IPS-18a (cell line): Measurements from ENCODE around the gene NEGR1.

ENCODE experiments used
- H3K27ac ChIP-seq: one replicate; pipeline ENCODE4 v1.5.1; 2013; ENCODE audit warnings: low read length
- H3K27me3 ChIP-seq: one replicate; pipeline ENCODE4 v1.6.1; 2013; ENCODE audit warnings: mild to moderate bottlenecking, low read length; ENCODE audit not compliant: control insufficient read depth, insufficient read depth
- H3K36me3 ChIP-seq: one replicate; pipeline ENCODE4 v1.6.1; 2013; ENCODE audit warnings: low read depth, low read length; ENCODE audit not compliant: control insufficient read depth
- H3K4me1 ChIP-seq: one replicate; pipeline ENCODE4 v1.6.1; 2013; ENCODE audit warnings: low read depth, low read length; ENCODE audit not compliant: control insufficient read depth
- H3K4me3 ChIP-seq: one replicate; pipeline ENCODE4 v1.5.1; 2013; ENCODE audit warnings: low read length
- H3K9ac ChIP-seq: one replicate; pipeline ENCODE4 v1.6.1; 2013; ENCODE audit warnings: mild to moderate bottlenecking, low read length, moderate library complexity
- H3K9me3 ChIP-seq: one replicate; pipeline ENCODE4 v1.6.1; 2013; ENCODE audit warnings: low read depth, low read length; ENCODE audit not compliant: control insufficient read depth

NEGR1 gene

GRCh38 chr1:72178266-72178665 lies 104.1 kb downstream of the NEGR1 start:
- Histone ChIP-seq H3K27me3 (no peaks in the 10 kb centered on the region), H3K27ac (no peak overlapping the region), H3K9ac (no peak overlapping the region), H3K4me1 (no peaks in the 10 kb centered on the region), H3K36me3 (no peaks in the 10 kb centered on the region), H3K4me3 (no peak overlapping the region), H3K9me3 (no peaks in the 10 kb centered on the region)

- no peaks in the 10 kb centered on the region for H3K36me3 ChIP-seq
- no peak overlapping the region for H3K27ac ChIP-seq
- H3K9ac ChIP-seq: no peak overlapping the region
- H3K4me3 ChIP-seq: no peak overlapping the region
- no peaks in the 10 kb centered on the region for H3K27me3 ChIP-seq
- no peaks in the 10 kb centered on the region for H3K4me1 ChIP-seq
- H3K9me3 ChIP-seq: no peaks in the 10 kb centered on the region
Observed at GRCh38 chr1:72177711-72178110, 104.6 kb downstream of the NEGR1 start.

GRCh38 chr1:72170246-72170645 lies 112.1 kb downstream of the NEGR1 start:
- Histone ChIP-seq H3K4me1 (no peaks in the 10 kb centered on the region), H3K27me3 (no peaks in the 10 kb centered on the region), H3K27ac (no peak overlapping the region), H3K9me3 (no peaks in the 10 kb centered on the region), H3K36me3 (no peaks in the 10 kb centered on the region), H3K9ac (no peak overlapping the region), H3K4me3 (no peak overlapping the region)

- Histone ChIP-seq H3K4me3 (no peak overlapping the region), H3K27ac (no peak overlapping the region), H3K27me3 (no peaks in the 10 kb centered on the region), H3K9me3 (no peaks in the 10 kb centered on the region), H3K9ac (no peak overlapping the region), H3K36me3 (no peaks in the 10 kb centered on the region), H3K4me1 (no peaks in the 10 kb centered on the region)
Observed at GRCh38 chr1:72166426-72166825, 115.9 kb downstream of the NEGR1 start.

GRCh38 chr1:72150508-72150907 lies 131.8 kb downstream of the NEGR1 start:
- H3K9me3 ChIP-seq: no peaks in the 10 kb centered on the region
- H3K4me1 ChIP-seq: no peaks in the 10 kb centered on the region
- H3K36me3 ChIP-seq: no peaks in the 10 kb centered on the region
- H3K27me3 ChIP-seq: no peaks in the 10 kb centered on the region
- H3K9ac ChIP-seq: no peak overlapping the region
- H3K27ac ChIP-seq: no peak overlapping the region
- H3K4me3 ChIP-seq: no peak overlapping the region

- H3K36me3 ChIP-seq: no peaks in the 10 kb centered on the region
- no peak overlapping the region for H3K27ac ChIP-seq
- H3K9ac ChIP-seq: no peak overlapping the region
- no peaks in the 10 kb centered on the region for H3K27me3 ChIP-seq
- H3K4me3 ChIP-seq: no peak overlapping the region
- no peaks in the 10 kb centered on the region for H3K4me1 ChIP-seq
- H3K9me3 ChIP-seq: no peaks in the 10 kb centered on the region
Observed at GRCh38 chr1:72141875-72142274, 140.5 kb downstream of the NEGR1 start.

- no peak overlapping the region for H3K27ac ChIP-seq
- no peak overlapping the region for H3K9ac ChIP-seq
- H3K36me3 ChIP-seq: no peaks in the 10 kb centered on the region
- no peaks in the 10 kb centered on the region for H3K4me1 ChIP-seq
- H3K4me3 ChIP-seq: no peak overlapping the region
- H3K27me3 ChIP-seq: no peaks in the 10 kb centered on the region
- H3K9me3 ChIP-seq: no peaks in the 10 kb centered on the region
Observed at GRCh38 chr1:72140222-72140621, 142.1 kb downstream of the NEGR1 start.

DNA sequence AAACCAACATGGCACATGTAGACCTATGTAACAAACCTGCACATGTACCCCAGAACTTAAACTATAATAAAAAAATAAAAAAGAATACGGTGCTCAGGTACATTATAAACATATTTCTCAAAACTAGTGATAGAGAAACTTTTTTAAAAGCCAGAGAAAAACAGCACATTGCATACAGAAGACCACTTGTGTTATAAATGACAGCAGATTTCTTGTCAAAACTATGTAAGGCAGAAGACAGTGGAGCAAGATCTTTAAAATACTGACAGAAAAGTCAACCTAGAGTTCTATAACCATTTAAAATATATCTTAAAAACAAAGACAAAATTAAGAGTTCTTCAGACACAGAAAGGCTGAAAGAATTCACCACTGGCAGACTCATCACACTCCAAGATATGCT lies 144.7 kb downstream of the NEGR1 start:
- H3K9me3 ChIP-seq: no peaks in the 10 kb centered on the region
- no peaks in the 10 kb centered on the region for H3K36me3 ChIP-seq
- no peaks in the 10 kb centered on the region for H3K27me3 ChIP-seq
- no peak overlapping the region for H3K4me3 ChIP-seq
- H3K9ac ChIP-seq: no peak overlapping the region
- no peaks in the 10 kb centered on the region for H3K4me1 ChIP-seq
- no peak overlapping the region for H3K27ac ChIP-seq

GRCh38 chr1:72129869-72130268 lies 152.5 kb downstream of the NEGR1 start:
- no peaks in the 10 kb centered on the region for H3K36me3 ChIP-seq

GRCh38 chr1:72122099-72122880 lies 160.0 kb downstream of the NEGR1 start:
- Histone ChIP-seq H3K4me3 (no peak overlapping the region), H3K9ac (no peak overlapping the region), H3K27me3 (no peaks in the 10 kb centered on the region), H3K36me3 (no peaks in the 10 kb centered on the region), H3K27ac (no peak overlapping the region), H3K9me3 (no peaks in the 10 kb centered on the region), H3K4me1 (no peaks in the 10 kb centered on the region)

More at GRCh38 chr1:72129869-72130268, 152.5 kb downstream of the NEGR1 start:
- H3K4me1 ChIP-seq: no peaks in the 10 kb centered on the region
- no peak overlapping the region for H3K4me3 ChIP-seq
- H3K9ac ChIP-seq: no peak overlapping the region
- H3K9me3 ChIP-seq: no peaks in the 10 kb centered on the region
- H3K27ac ChIP-seq: no peak overlapping the region
- H3K27me3 ChIP-seq: no peaks in the 10 kb centered on the region

- H3K36me3 ChIP-seq: no peaks in the 10 kb centered on the region
Observed at GRCh38 chr1:72119491-72119890, 162.8 kb downstream of the NEGR1 start.

DNA sequence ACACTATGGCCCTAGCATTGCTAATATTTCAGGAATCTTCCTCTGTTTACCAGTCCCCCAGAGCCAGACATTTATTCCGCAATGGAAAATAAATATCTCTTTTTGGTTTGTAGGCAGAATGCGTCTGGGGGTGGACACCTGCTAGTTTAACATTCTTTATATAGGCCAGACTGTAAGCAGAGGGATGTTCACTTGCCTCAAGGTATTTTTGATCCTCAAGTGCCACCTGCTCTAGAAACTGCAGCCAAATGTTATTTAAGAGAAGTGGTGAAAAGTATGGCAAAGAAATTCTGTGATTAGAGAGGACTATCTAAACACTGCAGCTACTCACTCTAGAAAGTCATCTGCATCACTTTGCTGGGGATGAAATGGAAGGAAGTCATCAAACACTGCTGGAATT lies 164.7 kb downstream of the NEGR1 start:
- no peak overlapping the region for H3K27ac ChIP-seq

More at GRCh38 chr1:72119491-72119890, 162.8 kb downstream of the NEGR1 start:
- no peaks in the 10 kb centered on the region for H3K4me1 ChIP-seq
- H3K4me3 ChIP-seq: no peak overlapping the region
- H3K9me3 ChIP-seq: no peaks in the 10 kb centered on the region
- H3K9ac ChIP-seq: no peak overlapping the region
- no peaks in the 10 kb centered on the region for H3K27me3 ChIP-seq
- no peak overlapping the region for H3K27ac ChIP-seq

More for the DNA sequence above, 164.7 kb downstream of the NEGR1 start:
- H3K9ac ChIP-seq: no peak overlapping the region
- H3K9me3 ChIP-seq: no peaks in the 10 kb centered on the region
- H3K27me3 ChIP-seq: no peaks in the 10 kb centered on the region
- H3K36me3 ChIP-seq: no peaks in the 10 kb centered on the region
- no peaks in the 10 kb centered on the region for H3K4me1 ChIP-seq
- H3K4me3 ChIP-seq: no peak overlapping the region
